ENCODE measurements around the gene ADGRG6.
A peak's percentile ranks its signal among the peaks of the same experiment; 100 is the strongest.

The ADGRG6 gene

GRCh38 chr6:142374091-142374770 lies 72.4 kb downstream of the ADGRG6 start:
- DNase-seq (ENCODE audit: low spot score) (no peak), FAIRE-seq (no peak)

GRCh38 chr6:142374965-142375733 lies 73.3 kb downstream of the ADGRG6 start:
- FAIRE-seq (no peak), DNase-seq (ENCODE audit: low spot score) (peak; percentile 48)

- no peak for DNase-seq (ENCODE audit: low spot score)
Measured at GRCh38 chr6:142376115-142376514, 74.3 kb downstream of the ADGRG6 start.

GRCh38 chr6:142376800-142377496 lies 75.1 kb downstream of the ADGRG6 start:
- peak; percentile 35 for DNase-seq (ENCODE audit: low spot score)
- no peak for FAIRE-seq

More at GRCh38 chr6:142376115-142376514, 74.3 kb downstream of the ADGRG6 start:
- FAIRE-seq: no peak

GRCh38 chr6:142377497-142377848 lies 75.7 kb downstream of the ADGRG6 start:
- FAIRE-seq: no peak
- DNase-seq (ENCODE audit: low spot score): no peak

GRCh38 chr6:142378138-142378875 lies 76.5 kb downstream of the ADGRG6 start:
- DNase-seq (ENCODE audit: low spot score) (peak; percentile 38), FAIRE-seq (no peak)

GRCh38 chr6:142380626-142381025 lies 78.8 kb downstream of the ADGRG6 start:
- no peak for FAIRE-seq
- no peak for DNase-seq (ENCODE audit: low spot score)

- DNase-seq (ENCODE audit: low spot score): no peak
- no peak for FAIRE-seq
Measured at GRCh38 chr6:142381181-142381580, 79.4 kb downstream of the ADGRG6 start.

GRCh38 chr6:142381845-142382378 lies 80.1 kb downstream of the ADGRG6 start:
- DNase-seq (ENCODE audit: low spot score): no peak

GRCh38 chr6:142384519-142385254 lies 82.9 kb downstream of the ADGRG6 start:
- no peak for FAIRE-seq

More at GRCh38 chr6:142381845-142382378, 80.1 kb downstream of the ADGRG6 start:
- FAIRE-seq: no peak

GRCh38 chr6:142385352-142385751 lies 83.5 kb downstream of the ADGRG6 start:
- DNase-seq (ENCODE audit: low spot score): no peak
- no peak for FAIRE-seq

More at GRCh38 chr6:142384519-142385254, 82.9 kb downstream of the ADGRG6 start:
- DNase-seq (ENCODE audit: low spot score): no peak

- no peak for DNase-seq (ENCODE audit: low spot score)
- no peak for FAIRE-seq
Measured at GRCh38 chr6:142386657-142387056, 84.8 kb downstream of the ADGRG6 start.

GRCh38 chr6:142387997-142388815 lies 86.4 kb downstream of the ADGRG6 start:
- DNase-seq (ENCODE audit: low spot score): no peak
- peak; percentile 13 for FAIRE-seq

GRCh38 chr6:142395266-142395665 lies 93.5 kb downstream of the ADGRG6 start:
- DNase-seq (ENCODE audit: low spot score) (no peak), FAIRE-seq (no peak)

GRCh38 chr6:142395768-142396231 lies 94.0 kb downstream of the ADGRG6 start:
- DNase-seq (ENCODE audit: low spot score) (no peak), FAIRE-seq (no peak)

GRCh38 chr6:142398353-142398752 lies 96.5 kb downstream of the ADGRG6 start:
- no peak for FAIRE-seq
- DNase-seq (ENCODE audit: low spot score): no peak

- no peak for DNase-seq (ENCODE audit: low spot score)
- no peak for FAIRE-seq
Measured at GRCh38 chr6:142399739-142400138, 97.9 kb downstream of the ADGRG6 start.

- DNase-seq (ENCODE audit: low spot score): no peak
- FAIRE-seq: peak; percentile 82
Measured at GRCh38 chr6:142400495-142400894, 98.7 kb downstream of the ADGRG6 start.

GRCh38 chr6:142401838-142402237 lies 100.0 kb downstream of the ADGRG6 start:
- no peak for FAIRE-seq

More at GRCh38 chr6:142401838-142402237, 100.0 kb downstream of the ADGRG6 start:
- DNase-seq (ENCODE audit: low spot score): no peak

Data from urothelium cell line (cell line).